Measurements from ENCODE around the gene NCAM2. TPM values are rescaled to one million over a fixed set of nuclear protein-coding genes. Genes with fewer than 3 reads are reported as not detected.

Gene NCAM2
- total RNA-seq, 2 experiments from 2014 or later, result not detected

- intact Hi-C loops (cut with micrococcal nuclease), result no loop called here
- Mint-ChIP-seq H3K36me3 (no peaks in the 10 kb centered on the region), H3K27ac (no peak overlapping the region), H3K4me1 (ENCODE audit: low read depth) (no peaks in the 10 kb centered on the region), H3K9me3 (no peaks in the 10 kb centered on the region), H3K4me3 (no peak overlapping the region), H3K27me3 (no peaks in the 10 kb centered on the region)
- DNase-seq, result no peak
- ChIA-PET POLR2A (no interaction called here), CTCF (no interaction called here)
Measured at GRCh38 chr21:21030311-21030710, 32.1 kb downstream of the NCAM2 start.

- DNase-seq, result no peak
- H3K27ac Mint-ChIP-seq, result no peak overlapping the region
- H3K4me3 Mint-ChIP-seq, result no peak overlapping the region
- H3K9me3 Mint-ChIP-seq, result no peaks in the 10 kb centered on the region
- H3K36me3 Mint-ChIP-seq, result no peaks in the 10 kb centered on the region
- ChIA-PET POLR2A (no interaction called here), CTCF (no interaction called here)
- H3K27me3 Mint-ChIP-seq, result no peaks in the 10 kb centered on the region
- intact Hi-C loops (cut with micrococcal nuclease), result no loop called here
- no peaks in the 10 kb centered on the region for H3K4me1 Mint-ChIP-seq (ENCODE audit: low read depth)
Measured at GRCh38 chr21:21034036-21034435, 35.8 kb downstream of the NCAM2 start.

- ChIA-PET POLR2A (no interaction called here), CTCF (no interaction called here)
- Mint-ChIP-seq H3K27ac (no peak overlapping the region), H3K4me1 (ENCODE audit: low read depth) (no peaks in the 10 kb centered on the region), H3K27me3 (no peaks in the 10 kb centered on the region), H3K9me3 (no peaks in the 10 kb centered on the region), H3K36me3 (no peaks in the 10 kb centered on the region), H3K4me3 (no peak overlapping the region)
- no peak for DNase-seq
- intact Hi-C loops (cut with micrococcal nuclease), result no loop called here
Measured at GRCh38 chr21:21039624-21040170, 41.5 kb downstream of the NCAM2 start.

GRCh38 chr21:21045518-21045917, 47.3 kb downstream of the NCAM2 start:
- no peak overlapping the region for H3K27ac Mint-ChIP-seq
- no peak overlapping the region for H3K4me3 Mint-ChIP-seq
- H3K36me3 Mint-ChIP-seq, result no peaks in the 10 kb centered on the region
- intact Hi-C loops (cut with micrococcal nuclease), result no loop called here
- no peak for DNase-seq
- no peaks in the 10 kb centered on the region for H3K4me1 Mint-ChIP-seq (ENCODE audit: low read depth)
- no peaks in the 10 kb centered on the region for H3K27me3 Mint-ChIP-seq
- POLR2A ChIA-PET, result no interaction called here
- CTCF ChIA-PET, result no interaction called here
- H3K9me3 Mint-ChIP-seq, result peaks cover 6% of the 10 kb centered on the region

- Mint-ChIP-seq H3K9me3 (peaks cover 6% of the 10 kb centered on the region), H3K27me3 (no peaks in the 10 kb centered on the region), H3K27ac (no peak overlapping the region), H3K36me3 (no peaks in the 10 kb centered on the region), H3K4me3 (no peak overlapping the region), H3K4me1 (ENCODE audit: low read depth) (no peaks in the 10 kb centered on the region)
- ChIA-PET POLR2A (no interaction called here), CTCF (interaction anchor here (1.0 kb wide), 1 partner anchor 43 kb away, joined by 3 read pairs; no protein-coding TSS in a partner anchor)
- DNase-seq, result no peak
- intact Hi-C loops (cut with micrococcal nuclease), result no loop called here
Measured at GRCh38 chr21:21046063-21046462, 47.9 kb downstream of the NCAM2 start.

- intact Hi-C loops (cut with micrococcal nuclease), result no loop called here
- Mint-ChIP-seq H3K27ac (no peak overlapping the region), H3K4me3 (no peak overlapping the region), H3K27me3 (no peaks in the 10 kb centered on the region), H3K9me3 (peaks cover 6% of the 10 kb centered on the region), H3K36me3 (no peaks in the 10 kb centered on the region), H3K4me1 (ENCODE audit: low read depth) (no peaks in the 10 kb centered on the region)
- no peak for DNase-seq
- ChIA-PET POLR2A (no interaction called here), CTCF (no interaction called here)
Measured at GRCh38 chr21:21051109-21052055, 53.2 kb downstream of the NCAM2 start.

- Mint-ChIP-seq H3K36me3 (no peaks in the 10 kb centered on the region), H3K4me3 (no peak overlapping the region), H3K4me1 (ENCODE audit: low read depth) (no peaks in the 10 kb centered on the region), H3K27me3 (no peaks in the 10 kb centered on the region), H3K9me3 (peaks cover 6% of the 10 kb centered on the region), H3K27ac (no peak overlapping the region)
- POLR2A ChIA-PET, result no interaction called here
- no peak for DNase-seq
- CTCF ChIA-PET, result no interaction called here
- intact Hi-C loops (cut with micrococcal nuclease), result no loop called here
Measured at GRCh38 chr21:21052672-21053071, 54.5 kb downstream of the NCAM2 start.

GRCh38 chr21:21057349-21058062, 59.3 kb downstream of the NCAM2 start:
- CTCF ChIA-PET, result no interaction called here
- H3K27ac Mint-ChIP-seq, result no peak overlapping the region
- no peaks in the 10 kb centered on the region for H3K27me3 Mint-ChIP-seq
- no peaks in the 10 kb centered on the region for H3K4me1 Mint-ChIP-seq (ENCODE audit: low read depth)
- no peaks in the 10 kb centered on the region for H3K36me3 Mint-ChIP-seq
- no peaks in the 10 kb centered on the region for H3K9me3 Mint-ChIP-seq
- no peak for DNase-seq
- POLR2A ChIA-PET, result no interaction called here
- intact Hi-C loops (cut with micrococcal nuclease), result no loop called here
- no peak overlapping the region for H3K4me3 Mint-ChIP-seq

GRCh38 chr21:21063828-21064227, 65.6 kb downstream of the NCAM2 start:
- intact Hi-C loops (cut with micrococcal nuclease), result no loop called here
- no peaks in the 10 kb centered on the region for H3K27me3 Mint-ChIP-seq
- no peak overlapping the region for H3K27ac Mint-ChIP-seq
- no peak overlapping the region for H3K4me3 Mint-ChIP-seq
- no peaks in the 10 kb centered on the region for H3K4me1 Mint-ChIP-seq (ENCODE audit: low read depth)
- ChIA-PET CTCF (no interaction called here), POLR2A (no interaction called here)
- no peaks in the 10 kb centered on the region for H3K36me3 Mint-ChIP-seq
- DNase-seq, result no peak
- H3K9me3 Mint-ChIP-seq, result no peaks in the 10 kb centered on the region

- no peaks in the 10 kb centered on the region for H3K4me1 Mint-ChIP-seq (ENCODE audit: low read depth)
- POLR2A ChIA-PET, result no interaction called here
- H3K9me3 Mint-ChIP-seq, result no peaks in the 10 kb centered on the region
- DNase-seq, result no peak
- intact Hi-C loops (cut with micrococcal nuclease), result no loop called here
- H3K4me3 Mint-ChIP-seq, result no peak overlapping the region
- CTCF ChIA-PET, result no interaction called here
- no peaks in the 10 kb centered on the region for H3K36me3 Mint-ChIP-seq
- H3K27ac Mint-ChIP-seq, result no peak overlapping the region
- H3K27me3 Mint-ChIP-seq, result no peaks in the 10 kb centered on the region
Measured at GRCh38 chr21:21064353-21064752, 66.1 kb downstream of the NCAM2 start.

GRCh38 chr21:21067375-21067774, 69.2 kb downstream of the NCAM2 start:
- H3K36me3 Mint-ChIP-seq, result no peaks in the 10 kb centered on the region
- ChIA-PET POLR2A (no interaction called here), CTCF (no interaction called here)
- no peak for DNase-seq
- intact Hi-C loops (cut with micrococcal nuclease), result no loop called here
- H3K9me3 Mint-ChIP-seq, result no peaks in the 10 kb centered on the region
- H3K27ac Mint-ChIP-seq, result no peak overlapping the region
- no peak overlapping the region for H3K4me3 Mint-ChIP-seq
- no peaks in the 10 kb centered on the region for H3K4me1 Mint-ChIP-seq (ENCODE audit: low read depth)
- H3K27me3 Mint-ChIP-seq, result no peaks in the 10 kb centered on the region

GRCh38 chr21:21074305-21074704, 76.1 kb downstream of the NCAM2 start:
- Mint-ChIP-seq H3K4me1 (ENCODE audit: low read depth) (no peaks in the 10 kb centered on the region), H3K9me3 (peaks cover 3% of the 10 kb centered on the region), H3K4me3 (no peak overlapping the region), H3K27me3 (no peaks in the 10 kb centered on the region), H3K36me3 (no peaks in the 10 kb centered on the region), H3K27ac (no peak overlapping the region)
- POLR2A ChIA-PET, result no interaction called here
- intact Hi-C loops (cut with micrococcal nuclease), result no loop called here
- DNase-seq, result no peak
- CTCF ChIA-PET, result no interaction called here

GRCh38 chr21:21076051-21076450, 77.8 kb downstream of the NCAM2 start:
- H3K4me3 Mint-ChIP-seq, result no peak overlapping the region
- intact Hi-C loops (cut with micrococcal nuclease), result no loop called here
- CTCF ChIA-PET, result no interaction called here

More at GRCh38 chr21:21076051-21076450, 77.8 kb downstream of the NCAM2 start:
- DNase-seq, result no peak
- POLR2A ChIA-PET, result no interaction called here
- peaks cover 3% of the 10 kb centered on the region for H3K9me3 Mint-ChIP-seq
- H3K27ac Mint-ChIP-seq, result no peak overlapping the region
- H3K4me1 Mint-ChIP-seq (ENCODE audit: low read depth), result no peaks in the 10 kb centered on the region
- no peaks in the 10 kb centered on the region for H3K36me3 Mint-ChIP-seq
- no peaks in the 10 kb centered on the region for H3K27me3 Mint-ChIP-seq
